SH-SY5Y (cell line): ENCODE measurements around the gene ERLEC1.

Source experiments
- GATA2 ChIP-seq: IDR thresholded peaks from 2 replicates; pipeline ENCODE4 v1.6.1; 2011; ENCODE audit warnings: mild to moderate bottlenecking, low read depth, low read length
- GATA3 ChIP-seq: IDR thresholded peaks from 2 replicates; pipeline ENCODE4 v1.6.1; 2011; ENCODE audit warnings: low read depth, mild to moderate bottlenecking, low read length, moderate library complexity

- no peak for TF ChIP-seq GATA3
- no peak for TF ChIP-seq GATA2
Observed at GRCh38 chr2:53802617-53803151, 15.8 kb downstream of the ERLEC1 start.
